C4-2B (cell line): ENCODE data around the gene PHLPP2.
"Not testable (repeated sequence)": the region's sequence is repeated elsewhere in the genome, so short reads cannot be mapped to it uniquely, and the experiment has no call there.

Source experiments
- H3K27ac ChIP-seq: fragments of 450-650 bp; 2 replicates; pipeline ENCODE4 v1.5.1; 2017
- CTCF ChIP-seq: fragments of 450-650 bp; conservative IDR thresholded peaks from 2 replicates; pipeline ENCODE4 v1.5.1; 2017; ENCODE audit warnings: mild to moderate bottlenecking
- ZFX ChIP-seq: fragments of 450-650 bp; IDR thresholded peaks from 2 replicates; pipeline ENCODE4 v1.6.1; 2017

Gene PHLPP2

DNA sequence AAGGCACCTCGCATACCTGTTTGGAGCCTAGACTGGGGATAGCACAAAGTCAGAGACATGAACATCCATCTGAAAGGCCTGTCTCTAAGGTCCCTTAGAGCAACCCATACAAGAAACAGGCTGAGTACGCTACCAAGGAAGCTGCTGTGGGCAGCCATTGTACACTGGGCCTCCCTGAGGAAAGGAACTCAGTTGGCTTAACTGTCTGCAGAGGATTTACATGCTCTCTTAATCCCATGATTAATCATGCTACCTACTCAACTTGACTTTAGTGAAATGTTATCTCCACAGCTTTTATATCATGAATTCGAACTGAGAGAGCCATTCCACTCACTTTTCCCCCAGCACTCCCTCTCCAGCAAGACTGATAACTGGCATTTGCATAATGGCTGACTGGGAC lies 26.0 kb downstream of the PHLPP2 start:
- no peak for TF ChIP-seq CTCF
- TF ChIP-seq ZFX = no peak
- H3K27ac ChIP-seq = no peak overlapping the region

DNA sequence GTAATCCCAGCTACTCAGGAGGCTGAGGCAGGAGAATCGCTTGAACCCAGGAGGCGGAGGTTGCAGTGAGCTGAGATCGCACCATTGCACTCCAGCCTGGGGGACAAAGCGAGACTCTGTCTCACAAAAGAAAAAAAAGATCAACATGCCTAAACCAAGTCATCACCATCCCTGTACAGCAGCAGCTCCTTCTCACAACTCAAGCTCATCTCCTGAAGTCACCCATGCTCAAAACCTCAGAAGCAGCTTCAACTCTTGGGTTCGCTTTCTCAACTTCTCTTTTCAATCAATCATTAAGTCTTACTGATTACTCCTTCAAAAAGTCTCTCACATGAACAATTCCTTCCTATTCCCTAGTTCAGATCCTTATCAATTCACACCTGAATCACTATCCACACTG lies 31.3 kb downstream of the PHLPP2 start:
- TF ChIP-seq ZFX (no peak), CTCF (no peak)
- no peak overlapping the region for H3K27ac ChIP-seq

DNA sequence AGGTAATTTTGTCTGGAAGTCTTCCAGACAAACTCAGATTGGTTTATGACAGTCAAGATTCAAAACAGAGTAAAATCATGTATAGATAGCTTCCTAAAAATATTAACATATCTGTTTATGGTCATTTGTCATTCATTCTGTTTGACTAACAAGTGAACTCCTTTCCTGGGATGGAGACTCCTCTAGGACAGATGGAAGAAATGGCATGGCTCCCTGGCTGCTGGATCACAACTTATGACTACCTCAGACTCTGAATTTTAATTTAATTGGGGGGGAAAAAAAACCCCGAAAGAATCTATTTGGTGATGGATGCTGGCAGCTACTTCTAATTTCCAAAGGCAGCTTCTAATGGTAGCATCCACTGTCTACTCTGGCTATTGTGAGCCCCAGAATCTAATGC lies 34.6 kb downstream of the PHLPP2 start:
- H3K27ac ChIP-seq = no peak overlapping the region
- TF ChIP-seq CTCF (no peak), ZFX (no peak)

- TF ChIP-seq CTCF (no peak), ZFX (no peak)
- H3K27ac ChIP-seq = no peak overlapping the region
Measured at GRCh38 chr16:71687861-71688260, 36.6 kb downstream of the PHLPP2 start.

GRCh38 chr16:71684280-71684679 lies 40.2 kb downstream of the PHLPP2 start:
- not testable (repeated sequence) for H3K27ac ChIP-seq

DNA sequence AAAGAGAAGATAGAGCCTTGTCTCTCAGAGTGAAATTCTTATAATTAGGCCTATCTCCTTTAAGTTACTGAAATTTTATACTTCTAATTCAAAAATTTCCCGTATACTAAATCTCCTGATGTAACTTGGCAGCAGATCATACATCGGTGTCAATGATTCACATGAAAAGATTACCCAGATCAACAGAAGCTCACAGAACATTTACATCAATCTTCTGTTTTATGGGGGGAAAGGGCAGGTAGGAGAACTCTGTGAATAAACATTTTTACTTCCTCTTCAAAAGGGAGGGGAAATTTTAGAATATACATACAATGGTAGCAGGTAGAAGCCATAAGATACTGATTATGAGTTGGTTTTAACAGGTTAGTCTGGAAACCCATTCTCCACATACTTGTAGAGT lies 43.1 kb downstream of the PHLPP2 start:
- TF ChIP-seq ZFX (no peak), CTCF (no peak)
- no peak overlapping the region for H3K27ac ChIP-seq

DNA sequence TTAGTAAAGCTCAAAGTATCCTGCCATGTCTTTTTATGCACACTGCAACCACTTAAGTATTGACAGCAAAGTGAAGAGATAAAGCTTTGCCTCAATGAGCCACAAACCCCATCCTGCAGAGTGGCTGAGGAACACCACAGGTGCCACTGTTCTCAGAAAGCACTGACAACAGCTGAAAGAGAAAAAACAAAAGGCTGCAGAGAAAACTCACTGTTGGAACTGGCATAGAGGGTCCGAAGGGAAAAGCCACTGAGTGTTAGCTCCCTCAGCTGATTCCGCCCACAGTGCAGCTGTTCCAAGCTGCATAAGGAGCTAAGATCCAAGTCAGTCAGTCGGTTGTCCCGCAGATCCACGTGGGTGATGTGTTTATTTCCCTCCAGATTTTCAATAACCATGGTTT lies 48.3 kb downstream of the PHLPP2 start:
- TF ChIP-seq ZFX (no peak), CTCF (no peak)
- H3K27ac ChIP-seq = no peak overlapping the region

GRCh38 chr16:71675380-71675779 lies 49.1 kb downstream of the PHLPP2 start:
- H3K27ac ChIP-seq = no peak overlapping the region
- TF ChIP-seq ZFX = no peak
- TF ChIP-seq CTCF = no peak
